HCT116 (cell line): Measurements from ENCODE around the gene ASPN. TPM values are rescaled to one million over a fixed set of nuclear protein-coding genes. Genes with fewer than 3 reads are reported as not detected.

Experiments
- ATAC-seq: fragments of 200-7000 bp; cut with Tn5 transposase; 2 replicates; pipeline ENCODE4 v1.9.1; 2020; ENCODE audit warnings: mild to moderate bottlenecking, moderate library complexity
- BruUV-seq: library from RNA; stranded (reverse); fragments of 400-500 nt; replicated peaks from 2 replicates; lab custom pipeline; 2021; lab: Mats Ljungman, UMichigan
- CTCF ChIA-PET: fragments of 300-600 bp; sonication (Branson Sonifier 250); formaldehyde crosslinking; loops from one replicate; lab custom pipeline; 2021; ENCODE audit warnings: antibody characterized with exemption; lab: Charles Lee
- POLR2A ChIA-PET: fragments of 300-600, 350-600 bp; sonication (Branson Sonifier 250); formaldehyde crosslinking; loops from one replicate; lab custom pipeline; 2021; ENCODE audit warnings: antibody characterized with exemption; lab: Charles Lee
- RAD21 ChIA-PET, 2 experiments: fragments of 300-600 bp; sonication (Branson Sonifier 250); formaldehyde crosslinking; loops; one replicate each; lab custom pipeline; 2023; ENCODE audit warnings: low total read pairs in 2 of 2; ENCODE audit not compliant: uncharacterized antibody in 2 of 2, unreplicated experiment in 2 of 2, low non-redundant PET in 1 of 2; lab: Charles Lee
- DNase-seq: peaks from one replicate; pipeline ENCODE4 v3.0.0-alpha.2; 2010; ENCODE audit warnings: low read depth, low spot score
- H2AFZ ChIP-seq: fragments of 200-600 bp; shearing (Covaris generic), sonication (generic); 2 replicates; pipeline ENCODE4 v1.6.1; 2017; ENCODE audit warnings: low read depth, mixed run types, mixed read lengths, antibody characterized with exemption, low read length; ENCODE audit not compliant: poor library complexity, severe bottlenecking
- H3K27ac ChIP-seq: 2 replicates; pipeline ENCODE4 v1.5.1; 2012; ENCODE audit warnings: low read depth, low read length
- H3K27me3 ChIP-seq: fragments of 200-600 bp; sonication (generic); 2 replicates; pipeline ENCODE4 v1.6.1; 2016; ENCODE audit warnings: mixed run types, low read length, mixed read lengths; ENCODE audit not compliant: insufficient read depth
- H3K36me3 ChIP-seq, 2 experiments: fragments of 200-500 bp in 1 of 2; fragments of 200-600 bp in 1 of 2; sonication (Bioruptor generic) in 1 of 2; sonication (generic) in 1 of 2; 2 replicates each; pipeline versions ENCODE4 v1.5.1 to v1.6.1; 2014 to 2016; ENCODE audit warnings: low read length in 2 of 2, inconsistent platforms in 1 of 2, mixed read lengths in 1 of 2, mixed run types in 1 of 2; ENCODE audit not compliant: insufficient read depth in 2 of 2, control insufficient read depth in 1 of 2
- H3K4me1 ChIP-seq, 2 experiments: fragments of 200-600 bp in 1 of 2; sonication (generic) in 1 of 2; 2 replicates each; pipeline versions ENCODE4 v1.5.1 to v1.6.1; 2012 to 2017; ENCODE audit warnings: low read length in 2 of 2, inconsistent platforms in 1 of 2, mild to moderate bottlenecking in 1 of 2, mixed read lengths in 1 of 2, mixed run types in 1 of 2, moderate library complexity in 1 of 2; ENCODE audit not compliant: insufficient read depth in 2 of 2, control insufficient read depth in 1 of 2
- H3K4me2 ChIP-seq: fragments of 200-600 bp; sonication (generic); 2 replicates; pipeline ENCODE4 v1.6.1; 2017; ENCODE audit warnings: mixed run types, low read length, mixed read lengths
- H3K4me3 ChIP-seq, 2 experiments: fragments of 200-600 bp in 1 of 2; sonication (generic) in 1 of 2; replicated peaks in 1 of 2; 2 replicates each; pipeline ENCODE4 v1.5.1; 2011 to 2016; ENCODE audit warnings: low read length in 2 of 2, control low read depth in 1 of 2, low read depth in 1 of 2, mild to moderate bottlenecking in 1 of 2, mixed read lengths in 1 of 2, mixed run types in 1 of 2
- H3K79me2 ChIP-seq: fragments of 200-600 bp; sonication (generic); 2 replicates; pipeline ENCODE4 v1.6.1; 2017; ENCODE audit warnings: mild to moderate bottlenecking, mixed run types, low read length, moderate library complexity, mixed read lengths; ENCODE audit not compliant: insufficient read depth
- H3K9ac ChIP-seq: fragments of 200-600 bp; sonication (generic); 2 replicates; pipeline ENCODE4 v1.6.1; 2016; ENCODE audit warnings: low read length, mixed read lengths
- H3K9me2 ChIP-seq: fragments of 200-600 bp; sonication (generic), shearing (Covaris generic); 2 replicates; pipeline ENCODE4 v1.6.1; 2017; ENCODE audit warnings: mixed run types, mild to moderate bottlenecking, moderate library complexity; ENCODE audit not compliant: insufficient read depth
- H3K9me3 ChIP-seq, 2 experiments: fragments of 200-500 bp in 1 of 2; fragments of 200-600 bp in 1 of 2; sonication (Bioruptor generic) in 1 of 2; sonication (generic) in 1 of 2; 2 replicates each; pipeline ENCODE4 v1.6.1; 2014 to 2017; ENCODE audit warnings: low read length in 2 of 2, mixed read lengths in 2 of 2, inconsistent platforms in 1 of 2, low read depth in 1 of 2, mild to moderate bottlenecking in 1 of 2, mixed run types in 1 of 2, moderate library complexity in 1 of 2; ENCODE audit not compliant: control insufficient read depth in 1 of 2, insufficient read depth in 1 of 2
- H4K20me1 ChIP-seq: fragments of 200-600 bp; sonication (generic), shearing (Covaris generic); 2 replicates; pipeline ENCODE4 v1.6.1; 2017; ENCODE audit warnings: mixed run types, mild to moderate bottlenecking, moderate library complexity; ENCODE audit not compliant: insufficient read depth
- ATF3 ChIP-seq: IDR thresholded peaks from 2 replicates; pipeline ENCODE4 v1.6.1; 2012
- CBX3 ChIP-seq: IDR thresholded peaks from 2 replicates; pipeline ENCODE4 v1.6.1; 2012; ENCODE audit warnings: low read depth
- CEBPB ChIP-seq: IDR thresholded peaks from 2 replicates; pipeline ENCODE4 v1.6.1; 2012; ENCODE audit warnings: low read depth
- CTCF ChIP-seq, 3 experiments: fragments of 200-600 bp in 1 of 3; sonication (generic) in 1 of 3; IDR thresholded peaks in 2 of 3; conservative IDR thresholded peaks in 1 of 3; 2 replicates each; pipeline ENCODE4 v1.5.1; 2012 to 2017; ENCODE audit warnings: low read depth in 2 of 3, low read length in 2 of 3, antibody characterized with exemption in 1 of 3, borderline replicate concordance in 1 of 3, control low read depth in 1 of 3, mild to moderate bottlenecking in 1 of 3, mixed read lengths in 1 of 3, mixed run types in 1 of 3, moderate library complexity in 1 of 3; ENCODE audit not compliant: insufficient read depth in 1 of 3
- ELF1 ChIP-seq: IDR thresholded peaks from 2 replicates; pipeline ENCODE4 v1.6.1; 2012; ENCODE audit warnings: low read depth, borderline replicate concordance
- EZH2 ChIP-seq: fragments of 200-600 bp; sonication (generic); IDR thresholded peaks from 2 replicates; pipeline ENCODE4 v1.6.1; 2017; ENCODE audit warnings: antibody characterized with exemption, mixed run types
- POLR2A ChIP-seq: IDR thresholded peaks from 2 replicates; pipeline ENCODE4 v1.7.0; 2011; ENCODE audit warnings: borderline replicate concordance; ENCODE audit not compliant: insufficient read depth, insufficient read length; ENCODE audit errors: extremely low read depth
- POLR2AphosphoS5 ChIP-seq: IDR thresholded peaks from 2 replicates; pipeline ENCODE4 v1.6.1; 2011; ENCODE audit warnings: mild to moderate bottlenecking, low read depth, low read length, moderate library complexity
- REST ChIP-seq: IDR thresholded peaks from 2 replicates; pipeline ENCODE4 v1.6.1; 2012; ENCODE audit warnings: low read depth
- SIN3A ChIP-seq: IDR thresholded peaks from 2 replicates; pipeline ENCODE4 v1.6.1; 2012; ENCODE audit warnings: low read depth
- TCF7L2 ChIP-seq: IDR thresholded peaks from 2 replicates; pipeline ENCODE4 v1.7.0; 2011; ENCODE audit warnings: borderline replicate concordance, inconsistent platforms; ENCODE audit not compliant: insufficient read depth, insufficient read length; ENCODE audit errors: extremely low read depth
- YY1 ChIP-seq: IDR thresholded peaks from 2 replicates; pipeline ENCODE4 v1.6.1; 2011; ENCODE audit warnings: low read length, low read depth, moderate library complexity, mild to moderate bottlenecking; ENCODE audit not compliant: insufficient replicate concordance; ENCODE audit errors: extremely low read depth
- ZFX ChIP-seq: fragments of 450-650 bp; IDR thresholded peaks from 2 replicates; pipeline ENCODE4 v1.6.1; 2017
- ZNF274 ChIP-seq: fragments of 200-500 bp; sonication (Bioruptor generic); IDR thresholded peaks from 2 replicates; pipeline ENCODE4 v1.6.1; 2014; ENCODE audit warnings: mild to moderate bottlenecking, low read depth, low read length, inconsistent platforms
- intact Hi-C: fragments of 100-400 bp; cut with micrococcal nuclease; formaldehyde crosslinking; loops from 2 replicates; pipeline ENCODE4 v1.10.0; 2022
- total RNA-seq: library from RNA; stranded (reverse); gene quantifications from one replicate; pipeline ENCODE4 v1.2.1, GENCODE V29; 2021; ENCODE audit not compliant: unreplicated experiment

Gene ASPN
- total RNA-seq, 1 experiment from 2014 or later = not detected

- H4K20me1 ChIP-seq = no peaks in the 10 kb centered on the region
- H3K9me2 ChIP-seq = no peaks in the 10 kb centered on the region
- ChIA-PET CTCF (no interaction called here), POLR2A (no interaction called here), RAD21 (no interaction called here)
- no peak overlapping the region for H3K4me3 ChIP-seq
- no peaks in the 10 kb centered on the region for H3K9me3 ChIP-seq
- H3K27me3 ChIP-seq = no peaks in the 10 kb centered on the region
- TF ChIP-seq POLR2A (no peak), SIN3A (no peak), EZH2 (no peak), YY1 (no peak), ZNF274 (no peak), ELF1 (no peak), CTCF (IDR thresholded peaks at IDR 0.05 in 2 of 3, conservative IDR thresholded peaks at IDR 0.05 in 1 of 3; ENCODE audit: borderline replicate concordance in 1 of 3, insufficient read depth in 1 of 3, low read depth in 2 of 3, low read length in 2 of 3) (no peak), ZFX (no peak), REST (no peak), TCF7L2 (no peak), CBX3 (no peak), POLR2AphosphoS5 (no peak), CEBPB (no peak), ATF3 (no peak)
- peaks cover 3 to 13% of the 10 kb centered on the region in 2 experiments; a peak in 3 of 4 replicates for H3K4me1 ChIP-seq
- no peaks in the 10 kb centered on the region for H3K36me3 ChIP-seq
- no peak overlapping the region for H2AFZ ChIP-seq
- no peaks in the 10 kb centered on the region for H3K79me2 ChIP-seq
- DNase-seq = no peak
- ATAC-seq = no peak
- H3K4me2 ChIP-seq = no peak overlapping the region
- no peak overlapping the region for H3K9ac ChIP-seq
- no TSS peak for BruUV-seq
- intact Hi-C loops = no loop called here
- no peak overlapping the region for H3K27ac ChIP-seq
Measured at GRCh38 chr9:92467511-92467910, 14.8 kb downstream of the ASPN start.
